ENCODE results near the gene SLF1. TPM values are rescaled to one million over a fixed set of nuclear protein-coding genes. Genes with fewer than 3 reads are reported as not detected.

SLF1 gene
- total and polyA plus RNA-seq, 2 donors (not counting 1 experiment from before 2014, with no cell fraction given): 3.5 to 15.2 TPM

GRCh38 chr5:94725142-94725541 is 106.7 kb downstream of the SLF1 start:
- Mint-ChIP-seq H3K9me3 (ENCODE audit: insufficient read depth) (no peaks in the 10 kb centered on the region), H3K27me3 (no peaks in the 10 kb centered on the region), H3K4me1 (no peaks in the 10 kb centered on the region), H3K4me3 (no peak overlapping the region), H3K27ac (no peak overlapping the region)
- H3K9me3 ChIP-seq (ENCODE audit: control extremely low read depth in 1 of 3, control insufficient read depth in 2 of 3, insufficient read depth in 1 of 3, low read length in 2 of 3): no peaks in the 10 kb centered on the region
- DNase-seq: no peak
- TF ChIP-seq, protein P1, sequence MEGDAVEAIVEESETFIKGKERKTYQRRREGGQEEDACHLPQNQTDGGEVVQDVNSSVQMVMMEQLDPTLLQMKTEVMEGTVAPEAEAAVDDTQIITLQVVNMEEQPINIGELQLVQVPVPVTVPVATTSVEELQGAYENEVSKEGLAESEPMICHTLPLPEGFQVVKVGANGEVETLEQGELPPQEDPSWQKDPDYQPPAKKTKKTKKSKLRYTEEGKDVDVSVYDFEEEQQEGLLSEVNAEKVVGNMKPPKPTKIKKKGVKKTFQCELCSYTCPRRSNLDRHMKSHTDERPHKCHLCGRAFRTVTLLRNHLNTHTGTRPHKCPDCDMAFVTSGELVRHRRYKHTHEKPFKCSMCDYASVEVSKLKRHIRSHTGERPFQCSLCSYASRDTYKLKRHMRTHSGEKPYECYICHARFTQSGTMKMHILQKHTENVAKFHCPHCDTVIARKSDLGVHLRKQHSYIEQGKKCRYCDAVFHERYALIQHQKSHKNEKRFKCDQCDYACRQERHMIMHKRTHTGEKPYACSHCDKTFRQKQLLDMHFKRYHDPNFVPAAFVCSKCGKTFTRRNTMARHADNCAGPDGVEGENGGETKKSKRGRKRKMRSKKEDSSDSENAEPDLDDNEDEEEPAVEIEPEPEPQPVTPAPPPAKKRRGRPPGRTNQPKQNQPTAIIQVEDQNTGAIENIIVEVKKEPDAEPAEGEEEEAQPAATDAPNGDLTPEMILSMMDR (IDR thresholded peaks at IDR 0.05): no peak
- no peak for TF ChIP-seq EZH2 (IDR thresholded peaks at IDR 0.05; ENCODE audit: borderline replicate concordance, insufficient read depth, low read depth, low read length, poor library complexity, severe bottlenecking)
- CTCF ChIA-PET: interaction anchor here (1.0 to 1.1 kb wide), 2 partner anchors 13 to 199 kb away, joined by 3 to 8 read pairs; no protein-coding TSS in a partner anchor
- H4K20me1 ChIP-seq (ENCODE audit: control insufficient read depth, insufficient read depth, low read length, poor library complexity, severe bottlenecking): no peaks in the 10 kb centered on the region
- no peak overlapping the region for H3K4me3 ChIP-seq (ENCODE audit: control extremely low read depth in 1 of 5, extremely low read depth in 1 of 5, insufficient read depth in 1 of 5, low read depth in 2 of 5, low read length in 4 of 5)
- WGBS (ENCODE audit: insufficient coverage): no CpG with 5 or more reads among the region's 1 CpG
- H3K4me2 ChIP-seq (replicated peaks; ENCODE audit: low read depth, low read length, poor library complexity, severe bottlenecking): no peak overlapping the region
- H2AFZ ChIP-seq (ENCODE audit: insufficient read depth, low read depth, low read length, poor library complexity, severe bottlenecking): no peak overlapping the region
- H3K27me3 ChIP-seq (replicated peaks in 1 of 4; ENCODE audit: control extremely low read depth in 1 of 4, control insufficient read depth in 3 of 4, insufficient read depth in 4 of 4, low read length in 3 of 4): no peaks in the 10 kb centered on the region
- intact Hi-C loops (cut with micrococcal nuclease): no loop called here
- H3K9ac ChIP-seq (ENCODE audit: low read length): no peak overlapping the region
- POLR2A ChIA-PET: no interaction called here
- no peak overlapping the region for H3K27ac ChIP-seq (ENCODE audit: low read length in 2 of 2)
- H3K36me3 ChIP-seq (replicated peaks in 1 of 2; ENCODE audit: control extremely low read depth in 1 of 2, control insufficient read depth in 1 of 2, extremely low read depth in 1 of 2, insufficient read depth in 2 of 2, low read length in 1 of 2): no peaks in the 10 kb centered on the region
- no peaks in the 10 kb centered on the region for H3K79me2 ChIP-seq (ENCODE audit: control insufficient read depth, insufficient read depth, low read length)
- ATAC-seq (ENCODE audit: low read depth): no peak
- no peaks in the 10 kb centered on the region for H3K4me1 ChIP-seq (ENCODE audit: control insufficient read depth in 2 of 2, insufficient read depth in 2 of 2, low read length in 2 of 2)

GRCh38 chr5:94731471-94731870 is 113.0 kb downstream of the SLF1 start:
- no peaks in the 10 kb centered on the region for H3K4me1 Mint-ChIP-seq
- no peak overlapping the region for H3K4me2 ChIP-seq (replicated peaks; ENCODE audit: low read depth, low read length, poor library complexity, severe bottlenecking)
- no peaks in the 10 kb centered on the region for H3K36me3 ChIP-seq (replicated peaks in 1 of 2; ENCODE audit: control extremely low read depth in 1 of 2, control insufficient read depth in 1 of 2, extremely low read depth in 1 of 2, insufficient read depth in 2 of 2, low read length in 1 of 2)
- no CpG with 5 or more reads among the region's 1 CpG for WGBS (ENCODE audit: insufficient coverage)
- no peak for ATAC-seq (ENCODE audit: low read depth)
- intact Hi-C loops (cut with micrococcal nuclease): no loop called here
- no peak overlapping the region for H3K4me3 ChIP-seq (ENCODE audit: control extremely low read depth in 1 of 5, extremely low read depth in 1 of 5, insufficient read depth in 1 of 5, low read depth in 2 of 5, low read length in 4 of 5)
- no peaks in the 10 kb centered on the region for H3K79me2 ChIP-seq (ENCODE audit: control insufficient read depth, insufficient read depth, low read length)
- no peak for DNase-seq
- H3K27me3 Mint-ChIP-seq: no peaks in the 10 kb centered on the region
- H2AFZ ChIP-seq (ENCODE audit: insufficient read depth, low read depth, low read length, poor library complexity, severe bottlenecking): no peak overlapping the region
- no peak overlapping the region for H3K9ac ChIP-seq (ENCODE audit: low read length)
- no peaks in the 10 kb centered on the region for H3K9me3 Mint-ChIP-seq (ENCODE audit: insufficient read depth)
- CTCF ChIA-PET: no interaction called here
- H3K4me3 Mint-ChIP-seq: no peak overlapping the region
- no peak overlapping the region for H3K27ac ChIP-seq (ENCODE audit: low read length in 2 of 2)
- H4K20me1 ChIP-seq (ENCODE audit: control insufficient read depth, insufficient read depth, low read length, poor library complexity, severe bottlenecking): no peaks in the 10 kb centered on the region
- H3K27me3 ChIP-seq (replicated peaks in 1 of 4; ENCODE audit: control extremely low read depth in 1 of 4, control insufficient read depth in 3 of 4, insufficient read depth in 4 of 4, low read length in 3 of 4): no peaks in the 10 kb centered on the region
- no peak overlapping the region for H3K27ac Mint-ChIP-seq
- POLR2A ChIA-PET: no interaction called here
- no peaks in the 10 kb centered on the region for H3K9me3 ChIP-seq (ENCODE audit: control extremely low read depth in 1 of 3, control insufficient read depth in 2 of 3, insufficient read depth in 1 of 3, low read length in 2 of 3)
- no peaks in the 10 kb centered on the region for H3K4me1 ChIP-seq (ENCODE audit: control insufficient read depth in 2 of 2, insufficient read depth in 2 of 2, low read length in 2 of 2)
- TF ChIP-seq EZH2 (IDR thresholded peaks at IDR 0.05; ENCODE audit: borderline replicate concordance, insufficient read depth, low read depth, low read length, poor library complexity, severe bottlenecking): no peak
- TF ChIP-seq, protein P1 (IDR thresholded peaks at IDR 0.05): no peak

Data from B cell (primary cell).